T-helper 17 cell (primary cell): Measurements from ENCODE around the gene PPP2R2C. TPM values are rescaled to one million over a fixed set of nuclear protein-coding genes. Genes with fewer than 3 reads are reported as not detected.

Experiments
- ATAC-seq: fragments of 150-1000 bp; cut with Tn5 transposase; 2 replicates; pipeline ENCODE4 v1.10.0; 2021; ENCODE audit warnings: mild to moderate bottlenecking, moderate library complexity
- DNase-seq, 3 donors: peaks; one replicate each; pipeline versions ENCODE4 v3.0.0 to v3.0.0-alpha.2; 2020 to 2021
- H3K9me3 ChIP-seq: one replicate; pipeline ENCODE4 v1.7.0; 2013; ENCODE audit warnings: low read length, mild to moderate bottlenecking; ENCODE audit not compliant: control insufficient read depth, poor library complexity, severe bottlenecking
- H3K27ac Mint-ChIP-seq: one replicate; pipeline ENCODE4 v1.8.0; 2022; ENCODE audit warnings: mild to moderate bottlenecking, moderate library complexity, mixed read lengths
- H3K27me3 Mint-ChIP-seq: one replicate; pipeline ENCODE4 v1.8.0; 2022; ENCODE audit warnings: mixed read lengths
- H3K36me3 Mint-ChIP-seq: one replicate; pipeline ENCODE4 v1.8.0; 2022; ENCODE audit warnings: low read depth, mixed read lengths
- H3K4me1 Mint-ChIP-seq: one replicate; pipeline ENCODE4 v1.8.0; 2022; ENCODE audit warnings: mild to moderate bottlenecking, mixed read lengths
- H3K4me3 Mint-ChIP-seq: one replicate; pipeline ENCODE4 v1.8.0; 2022; ENCODE audit warnings: mild to moderate bottlenecking, moderate library complexity, mixed read lengths
- total RNA-seq, 4 donors: library from RNA in 2 of 4; stranded (reverse) in 2 of 4; gene quantifications; one replicate each; pipeline ENCODE4 v1.2.3 and lab custom pipeline; 2022 to 2026

The PPP2R2C gene
- total RNA-seq, 2 donors from 2014 or later = not detected

GRCh38 chr4:6426571-6427438, 45.6 kb downstream of the PPP2R2C start:
- DNase-seq (no peak), ATAC-seq (no peak)
- Mint-ChIP-seq H3K27me3 (peaks cover 30% of the 10 kb centered on the region), H3K36me3 (peaks cover 4% of the 10 kb centered on the region), H3K4me3 (no peak overlapping the region), H3K4me1 (no peaks in the 10 kb centered on the region), H3K27ac (no peak overlapping the region)
- H3K9me3 ChIP-seq = no peaks in the 10 kb centered on the region

DNA sequence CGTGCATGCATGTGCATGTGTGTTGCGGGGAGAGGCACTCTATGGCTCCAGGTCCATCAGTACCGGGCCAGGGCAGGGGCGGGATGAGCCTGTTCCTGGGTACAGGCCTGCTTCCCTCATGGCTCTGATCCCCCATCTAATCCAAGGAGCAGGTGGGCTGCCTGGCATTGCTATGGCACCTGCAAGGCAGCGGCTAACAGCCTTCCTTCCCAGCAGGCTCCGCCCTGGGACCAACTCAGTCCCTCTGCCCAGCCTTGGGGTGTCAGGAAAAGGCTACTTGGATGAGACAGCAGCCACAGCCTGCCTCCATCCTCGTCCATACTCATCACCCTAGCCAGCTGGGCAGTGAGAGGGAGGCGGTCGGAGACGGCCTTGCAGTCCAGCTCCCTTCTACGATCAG, 46.5 kb downstream of the PPP2R2C start:
- H3K4me3 Mint-ChIP-seq = no peak overlapping the region
- peaks cover 30% of the 10 kb centered on the region for H3K27me3 Mint-ChIP-seq
- ATAC-seq = no peak
- peaks cover 4% of the 10 kb centered on the region for H3K36me3 Mint-ChIP-seq
- no peak for DNase-seq
- H3K4me1 Mint-ChIP-seq = no peaks in the 10 kb centered on the region
- no peaks in the 10 kb centered on the region for H3K9me3 ChIP-seq
- no peak overlapping the region for H3K27ac Mint-ChIP-seq

- Mint-ChIP-seq H3K27ac (no peak overlapping the region), H3K4me1 (no peaks in the 10 kb centered on the region), H3K4me3 (no peak overlapping the region), H3K27me3 (peaks cover 30% of the 10 kb centered on the region), H3K36me3 (peaks cover 4% of the 10 kb centered on the region)
- no peak for ATAC-seq
- H3K9me3 ChIP-seq = no peaks in the 10 kb centered on the region
- DNase-seq = no peak
These were observed 47.1 kb downstream of the PPP2R2C start for GRCh38 chr4:6425336-6425735.

GRCh38 chr4:6424425-6424824, 48.0 kb downstream of the PPP2R2C start:
- DNase-seq (no peak), ATAC-seq (no peak)
- H3K27ac Mint-ChIP-seq = no peak overlapping the region
- peaks cover 4% of the 10 kb centered on the region for H3K36me3 Mint-ChIP-seq
- H3K4me3 Mint-ChIP-seq = no peak overlapping the region
- H3K27me3 Mint-ChIP-seq = peaks cover 30% of the 10 kb centered on the region
- H3K4me1 Mint-ChIP-seq = no peaks in the 10 kb centered on the region
- no peaks in the 10 kb centered on the region for H3K9me3 ChIP-seq

- DNase-seq (no peak), ATAC-seq (no peak)
- H3K9me3 ChIP-seq = no peaks in the 10 kb centered on the region
- Mint-ChIP-seq H3K36me3 (peaks cover 4% of the 10 kb centered on the region), H3K27ac (no peak overlapping the region), H3K27me3 (peaks cover 35% of the 10 kb centered on the region), H3K4me3 (no peak overlapping the region), H3K4me1 (no peaks in the 10 kb centered on the region)
These were observed 48.8 kb downstream of the PPP2R2C start for GRCh38 chr4:6423575-6423974.

GRCh38 chr4:6422866-6423265, 49.5 kb downstream of the PPP2R2C start:
- ATAC-seq (no peak), DNase-seq (no peak)
- Mint-ChIP-seq H3K27ac (no peak overlapping the region), H3K4me3 (no peak overlapping the region), H3K36me3 (peaks cover 4% of the 10 kb centered on the region), H3K4me1 (peaks cover 2% of the 10 kb centered on the region), H3K27me3 (peaks cover 39% of the 10 kb centered on the region)
- no peaks in the 10 kb centered on the region for H3K9me3 ChIP-seq

DNA sequence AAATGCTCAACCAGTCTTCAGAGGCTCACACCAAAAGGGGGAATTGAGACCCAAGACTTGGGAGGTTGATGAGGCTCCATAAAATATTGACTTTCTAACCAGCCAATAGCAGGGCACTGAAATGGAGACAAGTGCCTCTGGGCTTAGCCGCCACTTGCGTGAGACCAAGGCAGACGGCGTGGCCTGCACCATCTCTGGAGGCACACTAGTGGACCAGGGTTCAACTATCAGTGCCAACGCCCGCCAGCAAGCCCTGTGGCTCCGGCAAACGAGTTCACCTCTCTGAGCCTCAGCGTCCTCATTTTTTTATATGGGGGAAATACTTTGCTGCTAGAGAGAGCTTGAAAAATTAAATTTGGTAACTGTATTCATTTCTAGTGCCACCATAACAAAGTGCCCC, 50.3 kb downstream of the PPP2R2C start:
- ATAC-seq = no peak
- Mint-ChIP-seq H3K27me3 (peaks cover 45% of the 10 kb centered on the region), H3K27ac (no peak overlapping the region), H3K4me3 (no peak overlapping the region), H3K4me1 (peaks cover 2% of the 10 kb centered on the region), H3K36me3 (peaks cover 4% of the 10 kb centered on the region)
- DNase-seq = no peak
- no peaks in the 10 kb centered on the region for H3K9me3 ChIP-seq

DNA sequence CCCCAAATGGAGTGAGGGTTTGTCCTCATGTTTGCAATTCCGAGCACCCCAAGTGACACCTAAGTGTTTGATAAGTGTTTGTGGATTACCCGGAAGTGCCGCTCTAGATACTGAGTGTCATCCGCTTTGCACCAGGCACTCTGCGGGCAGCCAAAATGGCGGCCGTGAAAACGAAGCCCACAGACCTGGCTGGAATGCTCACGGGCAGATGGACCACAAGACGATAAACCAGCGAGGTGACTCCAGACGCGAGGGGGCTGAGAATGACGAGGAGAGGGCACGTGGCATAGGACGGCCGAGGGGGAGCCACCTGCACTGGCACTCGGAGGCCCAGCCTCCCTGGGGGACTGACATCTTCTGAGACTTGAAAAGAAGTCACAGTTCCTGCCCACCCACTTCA, 51.0 kb downstream of the PPP2R2C start:
- no peak for DNase-seq
- Mint-ChIP-seq H3K4me1 (peaks cover 2% of the 10 kb centered on the region), H3K36me3 (peaks cover 4% of the 10 kb centered on the region)

DNA sequence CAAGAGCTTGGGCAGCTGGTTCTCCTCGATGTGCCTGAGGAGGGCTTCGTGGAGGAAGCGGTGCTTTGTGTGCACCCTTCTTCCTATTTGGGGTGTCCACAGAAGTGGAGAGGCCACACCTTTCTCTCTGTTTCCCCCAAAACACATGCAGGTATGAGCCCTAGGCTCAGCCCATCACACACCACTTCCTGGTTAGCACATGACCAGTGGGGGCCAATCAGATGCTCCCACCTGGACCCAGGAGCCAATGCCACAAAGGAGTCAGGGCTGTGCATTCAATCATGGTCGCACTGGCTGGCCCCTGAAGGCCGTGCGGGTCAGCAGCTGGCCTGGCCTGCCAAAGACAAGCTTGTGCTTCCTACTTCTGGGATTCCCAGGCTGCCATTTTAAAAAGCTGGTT, 51.4 kb downstream of the PPP2R2C start:
- ATAC-seq = no peak
- Mint-ChIP-seq H3K4me1 (peaks cover 2% of the 10 kb centered on the region), H3K27me3 (peaks cover 52% of the 10 kb centered on the region), H3K4me3 (no peak overlapping the region), H3K36me3 (peaks cover 5% of the 10 kb centered on the region), H3K27ac (no peak overlapping the region)
- DNase-seq = no peak
- H3K9me3 ChIP-seq = no peaks in the 10 kb centered on the region

More for the DNA sequence above, 51.0 kb downstream of the PPP2R2C start:
- no peaks in the 10 kb centered on the region for H3K9me3 ChIP-seq
- Mint-ChIP-seq H3K27me3 (peaks cover 49% of the 10 kb centered on the region), H3K4me3 (no peak overlapping the region), H3K27ac (no peak overlapping the region)
- ATAC-seq = no peak

DNA sequence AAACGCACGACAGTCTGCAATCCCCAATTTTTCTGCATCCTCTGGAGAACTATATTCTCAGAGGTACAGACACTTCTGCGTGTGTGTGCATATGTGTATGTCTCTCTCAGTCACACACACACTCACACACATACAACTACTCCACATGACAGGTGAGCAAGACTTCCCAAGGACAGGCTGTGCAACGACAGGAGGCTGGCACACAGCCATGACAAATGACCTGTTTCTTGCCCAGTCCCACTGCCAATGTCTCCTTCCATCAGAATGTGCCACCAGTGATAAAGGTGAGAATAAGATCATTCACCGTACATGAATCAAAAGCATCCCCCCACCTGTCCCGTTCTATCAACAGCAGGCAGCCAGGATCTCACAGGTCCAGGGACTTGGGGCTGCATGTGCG, 52.4 kb downstream of the PPP2R2C start:
- ATAC-seq (no peak), DNase-seq (no peak)
- H3K27ac Mint-ChIP-seq = no peak overlapping the region
- H3K27me3 Mint-ChIP-seq = peaks cover 54% of the 10 kb centered on the region
- peaks cover 7% of the 10 kb centered on the region for H3K36me3 Mint-ChIP-seq
- H3K9me3 ChIP-seq = no peaks in the 10 kb centered on the region
- H3K4me1 Mint-ChIP-seq = peaks cover 2% of the 10 kb centered on the region
- no peak overlapping the region for H3K4me3 Mint-ChIP-seq

GRCh38 chr4:6419452-6420028, 52.9 kb downstream of the PPP2R2C start:
- peaks cover 2% of the 10 kb centered on the region for H3K4me1 Mint-ChIP-seq
- no peak for DNase-seq
- no peaks in the 10 kb centered on the region for H3K9me3 ChIP-seq
- H3K27ac Mint-ChIP-seq = peak overlapping the region; percentile 80
- ATAC-seq = no peak
- peaks cover 49% of the 10 kb centered on the region for H3K27me3 Mint-ChIP-seq
- no peak overlapping the region for H3K4me3 Mint-ChIP-seq
- H3K36me3 Mint-ChIP-seq = peaks cover 7% of the 10 kb centered on the region

DNA sequence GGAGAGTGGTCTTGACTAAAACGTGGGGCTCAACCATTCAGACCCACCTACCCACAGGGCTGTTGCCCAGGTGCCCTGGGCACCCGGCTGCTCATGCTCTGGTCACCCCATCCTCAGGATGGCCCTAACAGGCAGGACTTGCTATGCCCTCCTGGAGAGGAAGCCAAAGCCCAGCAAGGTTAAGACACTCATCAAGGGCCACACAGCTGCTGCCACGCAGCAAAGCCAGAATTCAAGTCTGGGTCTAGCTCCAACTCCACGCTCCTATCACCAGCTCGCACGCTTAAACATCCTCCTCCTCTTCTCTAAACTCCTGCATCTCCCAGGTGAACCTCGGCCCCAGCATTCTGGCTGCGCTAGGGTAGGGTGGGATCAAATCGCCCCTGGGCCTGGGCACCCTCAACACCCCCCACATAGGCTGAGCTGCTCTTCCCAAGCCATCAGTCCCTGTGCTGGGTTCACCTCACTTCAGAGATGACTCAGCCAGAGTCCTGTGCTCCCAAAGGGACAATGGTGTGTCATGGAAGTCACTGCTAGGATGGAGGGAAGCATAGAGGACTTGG, 54.1 kb downstream of the PPP2R2C start:
- no peak overlapping the region for H3K4me3 Mint-ChIP-seq
- no peak for ATAC-seq
- no peak for DNase-seq
- no peak overlapping the region for H3K27ac Mint-ChIP-seq
- peaks cover 2% of the 10 kb centered on the region for H3K4me1 Mint-ChIP-seq
- H3K9me3 ChIP-seq = no peaks in the 10 kb centered on the region
- peaks cover 3% of the 10 kb centered on the region for H3K36me3 Mint-ChIP-seq
- H3K27me3 Mint-ChIP-seq = peaks cover 41% of the 10 kb centered on the region

- H3K27me3 Mint-ChIP-seq = peaks cover 34% of the 10 kb centered on the region
- ATAC-seq (no peak), DNase-seq (no peak)
- H3K4me3 Mint-ChIP-seq = no peak overlapping the region
- H3K27ac Mint-ChIP-seq = no peak overlapping the region
- H3K4me1 Mint-ChIP-seq = peaks cover 2% of the 10 kb centered on the region
- no peaks in the 10 kb centered on the region for H3K9me3 ChIP-seq
- H3K36me3 Mint-ChIP-seq = peaks cover 3% of the 10 kb centered on the region
These were observed 54.8 kb downstream of the PPP2R2C start for GRCh38 chr4:6417516-6418050.
